HG03039 (cell line): ENCODE measurements around the gene LEF1.
"Not testable (repeated sequence)": the region's sequence is repeated elsewhere in the genome, so short reads cannot be mapped to it uniquely, and the experiment has no call there.

ENCODE experiments used
- ATAC-seq: cut with Tn5 transposase; IDR thresholded peaks from one replicate; pipeline ENCODE4 v1.9.1; 2021; ENCODE audit warnings: mild to moderate bottlenecking, moderate library complexity; ENCODE audit not compliant: unreplicated experiment

Gene LEF1

GRCh38 chr4:108042927-108043326, 125.8 kb downstream of the LEF1 start:
- no peak for ATAC-seq

DNA sequence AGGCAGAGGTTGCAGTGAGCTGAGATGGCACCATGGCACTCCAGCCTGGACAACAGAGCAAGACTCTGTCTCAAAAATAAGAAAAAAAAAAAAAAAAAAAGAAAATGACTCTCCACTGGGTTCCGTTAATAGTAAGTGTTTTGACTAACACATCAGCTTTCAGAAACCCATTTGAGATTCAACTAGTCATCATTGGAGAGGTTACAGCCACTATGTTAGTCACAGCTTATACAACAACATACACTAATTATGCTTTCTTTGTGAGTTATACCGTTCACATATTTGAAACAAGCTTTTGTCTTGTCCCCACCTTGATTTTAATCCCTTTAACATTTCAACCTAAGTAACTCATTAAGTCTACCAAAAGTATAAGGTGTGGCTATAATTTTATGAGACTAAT, 130.8 kb downstream of the LEF1 start:
- no peak for ATAC-seq

DNA sequence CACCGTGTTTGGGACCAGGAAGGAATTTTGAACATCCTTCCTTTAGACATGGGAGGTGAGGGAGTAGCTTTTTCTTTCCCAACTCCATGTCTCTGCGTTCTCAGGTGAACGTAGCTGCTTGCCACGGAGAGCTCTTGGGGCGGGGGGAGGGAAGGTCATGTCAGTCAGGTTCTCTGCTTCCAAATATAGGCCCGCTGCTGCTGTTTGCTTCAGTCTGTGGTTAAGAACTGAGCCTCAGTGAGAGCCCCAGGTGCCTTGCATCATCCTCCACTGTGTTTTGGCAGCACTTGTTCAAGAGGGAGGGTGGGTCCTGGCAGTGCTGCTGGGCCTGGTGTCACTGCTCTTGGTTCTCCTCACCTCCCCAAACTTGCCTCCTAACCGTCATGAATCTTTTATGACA, 132.5 kb downstream of the LEF1 start:
- ATAC-seq = peak; percentile 94

DNA sequence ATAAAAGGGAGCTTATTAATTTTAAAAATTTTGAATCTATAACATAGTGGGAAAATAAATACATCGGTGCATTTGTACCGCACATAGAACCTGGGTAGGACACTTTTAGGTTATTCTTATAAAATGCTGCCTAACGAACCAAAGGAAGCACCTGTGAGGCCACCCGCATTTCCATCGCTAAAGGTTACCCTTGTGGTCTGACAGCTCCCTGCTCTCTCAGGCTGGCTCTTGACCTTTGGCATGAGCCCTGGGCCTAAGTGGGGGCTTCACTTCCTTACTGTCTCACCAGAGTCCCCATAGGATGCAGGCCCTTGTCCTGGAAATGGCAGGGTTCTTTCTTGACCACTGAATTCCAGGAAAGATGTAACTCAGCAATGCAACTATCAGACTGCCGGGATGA, 133.0 kb downstream of the LEF1 start:
- ATAC-seq = no peak

GRCh38 chr4:108034565-108034964, 134.2 kb downstream of the LEF1 start:
- ATAC-seq = no peak

DNA sequence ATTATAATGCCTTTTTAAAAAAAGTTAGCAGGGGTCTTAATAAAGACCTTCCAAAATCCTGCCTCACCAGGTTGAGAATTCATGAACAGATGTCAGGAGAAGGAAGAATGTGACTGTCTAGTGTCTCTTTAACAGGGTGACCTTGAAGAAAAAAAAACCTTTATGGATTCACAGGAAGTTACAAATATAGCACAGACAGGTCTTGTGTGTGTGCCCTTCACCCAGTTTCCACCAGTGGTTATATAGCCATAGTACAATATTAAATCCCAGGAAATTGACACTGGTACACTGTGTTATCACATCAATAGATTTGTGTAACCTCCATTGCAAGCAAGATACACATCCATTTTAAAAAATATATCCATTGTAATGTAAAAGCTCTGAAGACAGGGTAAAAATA, 135.4 kb downstream of the LEF1 start:
- no peak for ATAC-seq

- no peak for ATAC-seq
Measured at GRCh38 chr4:108031427-108032083, 137.2 kb downstream of the LEF1 start.

DNA sequence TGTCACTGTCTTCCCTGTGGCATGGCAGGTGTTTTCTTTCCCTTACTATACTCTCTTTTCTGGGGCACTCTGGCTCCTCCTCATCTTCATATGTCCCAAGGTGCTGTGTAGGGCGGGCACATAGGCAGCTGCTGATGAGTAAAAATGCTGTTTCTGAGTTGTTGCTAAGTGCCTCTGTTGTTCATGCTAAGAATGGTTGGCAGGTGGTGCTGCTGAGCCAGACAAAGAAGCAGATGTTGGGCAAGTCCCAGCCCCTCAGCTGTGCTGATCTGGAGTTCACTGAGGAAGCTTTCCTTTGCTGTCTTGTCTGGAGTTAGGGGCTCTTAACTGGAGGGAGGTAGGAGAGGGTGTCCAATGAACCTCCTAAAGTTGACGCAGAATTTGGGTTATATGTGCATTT, 138.4 kb downstream of the LEF1 start:
- ATAC-seq = peak; percentile 98

DNA sequence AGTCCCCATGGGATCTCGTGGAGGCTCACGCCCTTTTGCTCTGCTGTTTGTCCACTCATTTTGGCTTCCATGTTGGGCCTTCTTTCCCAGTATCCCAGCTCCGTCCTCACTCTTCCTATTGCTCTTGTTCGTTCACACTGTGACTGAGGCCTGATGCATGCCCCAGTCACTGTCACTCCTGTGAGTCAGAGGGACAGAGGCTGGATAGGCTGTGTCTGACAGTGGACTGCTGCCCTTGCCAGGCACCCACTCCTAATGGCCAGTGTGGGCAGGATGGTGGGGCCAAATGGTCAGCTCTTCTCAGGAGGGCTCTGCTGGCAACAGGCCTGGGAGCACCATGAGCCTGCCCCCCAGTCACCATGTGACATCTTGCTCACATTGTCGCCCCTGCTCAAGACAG, 139.0 kb downstream of the LEF1 start:
- no peak for ATAC-seq

- ATAC-seq = no peak
Measured at GRCh38 chr4:108029016-108029720, 139.6 kb downstream of the LEF1 start.

DNA sequence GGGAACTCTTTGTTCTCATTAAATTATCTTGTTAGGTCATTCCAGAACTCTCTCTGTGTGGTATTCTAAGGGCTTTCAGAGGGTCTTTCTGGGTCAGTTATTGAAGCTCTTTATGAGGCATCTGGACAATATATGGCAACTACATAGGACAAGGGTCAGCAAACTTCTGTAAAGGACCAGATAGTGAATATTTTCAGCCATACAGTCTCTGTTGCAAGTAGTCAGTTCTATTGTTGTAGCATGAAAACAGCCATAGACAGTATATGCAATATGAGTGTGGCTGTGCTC, 143.9 kb downstream of the LEF1 start:
- no peak for ATAC-seq

- ATAC-seq = no peak
Measured at GRCh38 chr4:108024085-108024877, 144.5 kb downstream of the LEF1 start.

DNA sequence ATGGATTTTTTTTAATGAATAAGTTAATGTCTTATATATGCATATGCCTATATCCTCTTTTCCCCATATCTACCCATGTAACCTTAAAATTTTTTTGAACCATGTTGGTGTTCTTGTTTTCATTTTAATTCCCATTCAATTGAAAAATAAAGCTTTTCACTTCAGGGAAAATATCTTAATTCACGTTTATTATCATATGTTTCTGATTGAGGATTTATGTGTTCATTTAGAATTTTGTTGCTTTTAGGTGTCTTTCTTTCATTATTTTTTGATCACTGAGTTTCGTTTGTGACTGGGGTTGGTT, 149.9 kb downstream of the LEF1 start:
- ATAC-seq = no peak

DNA sequence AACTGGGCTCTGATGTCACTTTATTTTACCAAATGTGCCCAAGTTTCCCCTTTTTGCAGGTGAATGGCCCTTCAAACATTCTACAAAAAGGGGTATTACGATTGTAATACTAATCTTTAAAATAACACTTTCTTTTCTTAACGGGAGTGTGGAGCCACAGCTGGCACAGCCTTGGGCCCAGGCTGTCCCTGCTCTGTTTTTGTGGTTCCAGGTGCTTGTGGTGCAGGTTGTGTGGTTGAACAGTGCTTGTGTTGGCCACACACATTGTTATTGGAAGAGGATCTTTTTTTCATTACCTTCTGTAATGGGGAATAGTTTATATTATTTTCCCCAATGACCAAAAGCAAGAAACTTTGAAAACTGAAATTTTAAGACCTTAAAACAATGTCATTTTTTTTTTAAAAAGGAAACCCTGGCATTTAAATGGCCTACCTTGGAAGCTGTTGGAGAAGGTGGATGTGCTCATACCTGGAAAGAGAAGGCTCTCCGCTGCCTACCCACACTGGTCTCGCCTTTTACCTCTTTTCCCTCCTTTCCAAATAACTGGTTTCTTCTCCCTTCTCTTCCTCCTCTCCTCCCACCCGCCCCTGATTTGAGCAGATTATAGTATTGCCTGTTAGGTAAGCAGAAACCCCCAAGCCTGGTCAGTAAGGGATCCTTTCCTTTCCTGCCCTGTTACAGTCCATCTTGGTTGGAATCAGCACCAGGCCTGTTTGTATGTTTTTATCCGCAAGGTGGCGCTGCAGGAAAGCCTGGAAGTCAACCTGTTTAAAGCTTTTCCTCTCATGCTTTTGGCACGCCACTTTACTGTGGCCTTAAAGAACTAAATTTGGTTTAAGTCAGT, 150.5 kb downstream of the LEF1 start:
- peak; percentile 74 for ATAC-seq

- ATAC-seq = no peak
Measured at GRCh38 chr4:108013955-108014354, 154.8 kb downstream of the LEF1 start.

DNA sequence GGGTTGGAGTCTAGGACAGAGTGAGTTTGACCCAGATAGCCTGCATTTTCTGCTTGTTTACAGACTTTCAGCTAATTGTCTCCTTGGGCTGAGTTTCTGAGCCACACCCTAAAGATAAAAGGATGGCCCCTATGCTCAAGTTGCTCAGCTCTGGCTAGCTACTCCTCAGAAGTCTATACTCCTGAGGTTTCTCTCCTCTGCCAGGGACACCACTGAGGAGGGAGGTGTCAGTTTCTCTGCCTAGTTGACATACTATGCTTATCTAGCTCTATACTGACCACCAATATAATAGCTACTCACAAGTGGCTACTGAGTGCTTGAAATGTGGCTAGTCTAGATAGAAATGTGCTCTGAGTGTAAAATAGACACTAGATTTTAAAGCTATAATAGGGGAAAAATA, 155.4 kb downstream of the LEF1 start:
- ATAC-seq = no peak

- not testable (repeated sequence) for ATAC-seq
Measured at GRCh38 chr4:108012382-108012781, 156.3 kb downstream of the LEF1 start.

DNA sequence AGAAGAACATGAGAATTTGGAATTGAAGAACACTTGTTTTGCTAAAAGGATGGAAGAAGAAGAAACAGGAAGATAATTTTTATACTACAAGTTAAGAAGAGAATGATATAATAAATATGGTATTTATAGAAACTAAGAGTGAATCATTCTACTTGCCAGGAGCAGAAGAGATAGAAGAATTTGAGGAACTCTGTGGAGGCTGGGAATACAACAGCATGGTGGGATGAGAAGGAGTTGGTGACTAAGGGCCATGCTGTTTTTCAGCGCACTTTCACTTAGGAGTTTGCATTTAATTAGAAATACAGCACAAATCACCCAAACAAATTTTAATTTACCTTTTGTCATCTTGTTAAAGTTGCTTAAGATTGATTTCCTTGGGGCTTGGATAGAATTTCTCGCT, 158.6 kb downstream of the LEF1 start:
- ATAC-seq = no peak

DNA sequence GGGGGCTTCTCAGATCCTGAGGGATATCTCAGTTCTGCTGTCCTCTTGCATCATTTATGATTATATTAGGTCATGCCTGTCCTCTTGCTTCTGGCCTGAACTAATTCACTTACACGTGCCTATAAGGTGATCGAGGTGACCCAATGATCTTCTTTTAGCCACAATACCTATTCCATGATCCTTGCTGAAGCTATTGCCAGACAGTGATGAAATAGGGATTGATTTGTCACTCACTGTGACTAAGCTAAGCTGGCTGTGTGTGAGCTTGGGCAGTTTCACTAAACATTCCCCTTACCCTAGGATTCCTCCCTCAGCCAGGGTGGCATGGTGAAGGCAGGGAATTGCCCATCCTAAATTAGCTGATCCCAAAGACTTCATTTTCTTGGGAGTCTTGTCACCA, 160.0 kb downstream of the LEF1 start:
- no peak for ATAC-seq

GRCh38 chr4:108007984-108008383, 160.7 kb downstream of the LEF1 start:
- no peak for ATAC-seq

DNA sequence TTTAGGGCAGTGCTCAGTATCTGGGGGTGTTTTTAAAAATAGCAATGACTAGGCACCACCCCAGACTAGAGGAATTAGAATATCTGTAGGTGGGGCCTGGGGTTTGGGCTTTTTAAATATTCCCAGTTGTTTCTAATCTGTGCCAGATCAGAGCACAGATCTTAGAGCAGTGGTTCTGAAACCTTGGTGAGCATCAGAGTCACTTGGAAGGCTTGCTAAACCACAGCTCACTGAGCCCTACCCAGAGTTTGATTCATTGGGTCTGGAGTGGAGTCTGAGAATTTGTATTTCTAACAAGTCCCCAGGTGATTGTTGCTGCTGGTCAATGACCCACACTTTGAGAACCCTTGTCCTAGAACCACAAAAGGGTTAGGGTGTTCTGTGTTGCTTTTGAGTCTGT, 162.4 kb downstream of the LEF1 start:
- ATAC-seq = no peak

DNA sequence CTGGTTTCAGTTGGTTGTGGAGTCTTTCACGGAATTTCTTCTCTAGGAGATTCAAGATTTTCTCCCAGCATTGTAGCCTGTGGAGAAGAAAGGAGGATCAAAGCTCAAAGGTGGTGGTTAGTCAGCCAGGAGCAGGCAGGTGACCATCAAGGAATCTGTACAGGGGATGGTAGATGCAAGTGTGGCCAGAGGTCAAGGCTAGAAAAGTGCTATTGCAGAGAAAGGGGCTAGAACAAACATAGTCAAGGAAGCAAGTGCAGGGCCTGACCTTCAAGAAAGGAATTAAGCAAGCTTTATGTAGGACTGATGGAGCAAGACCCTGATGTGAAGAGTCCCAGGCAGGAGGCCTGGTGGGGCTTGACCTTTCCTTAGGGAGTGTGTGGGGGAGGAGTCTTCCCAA, 162.9 kb downstream of the LEF1 start:
- ATAC-seq = no peak
